ENCODE measurements around the gene CLDN7.

The CLDN7 gene

GRCh38 chr17:7290166-7290565 is 27.9 kb upstream of the CLDN7 start:
- no peaks in the 10 kb centered on the region for H3K36me3 ChIP-seq (ENCODE audit: insufficient read depth, low read length)
- H3K9ac ChIP-seq (ENCODE audit: low read length) = no peak overlapping the region
- H2AFZ ChIP-seq (ENCODE audit: low read length) = no peak overlapping the region
- H3K79me2 ChIP-seq (ENCODE audit: insufficient read depth, low read length) = no peaks in the 10 kb centered on the region
- H3K9me3 ChIP-seq (ENCODE audit: low read length) = no peaks in the 10 kb centered on the region
- H3F3A ChIP-seq (ENCODE audit: insufficient read depth, low read length) = no peaks in the 10 kb centered on the region
- H3K27me3 ChIP-seq (ENCODE audit: insufficient read depth, low read length) = peaks cover 12% of the 10 kb centered on the region
- no peak overlapping the region for H3K4me2 ChIP-seq (ENCODE audit: low read length)
- no peak for TF ChIP-seq EZH2 (IDR thresholded peaks at IDR 0.05; ENCODE audit: borderline replicate concordance, low read length)
- TF ChIP-seq CTCF (IDR thresholded peaks at IDR 0.05; ENCODE audit: low read length) = no peak
- H3K27ac ChIP-seq (ENCODE audit: low read depth, low read length, poor library complexity, severe bottlenecking) = no peak overlapping the region
- no peak overlapping the region for H3K4me3 ChIP-seq (ENCODE audit: low read depth, low read length, poor library complexity, severe bottlenecking)
- H3K9me2 ChIP-seq (ENCODE audit: low read depth, low read length) = no peaks in the 10 kb centered on the region
- H3K4me1 ChIP-seq (ENCODE audit: insufficient read depth, low read length, severe bottlenecking) = peaks cover 7% of the 10 kb centered on the region
- no peaks in the 10 kb centered on the region for H4K20me1 ChIP-seq (ENCODE audit: insufficient read depth, low read length)

DNA sequence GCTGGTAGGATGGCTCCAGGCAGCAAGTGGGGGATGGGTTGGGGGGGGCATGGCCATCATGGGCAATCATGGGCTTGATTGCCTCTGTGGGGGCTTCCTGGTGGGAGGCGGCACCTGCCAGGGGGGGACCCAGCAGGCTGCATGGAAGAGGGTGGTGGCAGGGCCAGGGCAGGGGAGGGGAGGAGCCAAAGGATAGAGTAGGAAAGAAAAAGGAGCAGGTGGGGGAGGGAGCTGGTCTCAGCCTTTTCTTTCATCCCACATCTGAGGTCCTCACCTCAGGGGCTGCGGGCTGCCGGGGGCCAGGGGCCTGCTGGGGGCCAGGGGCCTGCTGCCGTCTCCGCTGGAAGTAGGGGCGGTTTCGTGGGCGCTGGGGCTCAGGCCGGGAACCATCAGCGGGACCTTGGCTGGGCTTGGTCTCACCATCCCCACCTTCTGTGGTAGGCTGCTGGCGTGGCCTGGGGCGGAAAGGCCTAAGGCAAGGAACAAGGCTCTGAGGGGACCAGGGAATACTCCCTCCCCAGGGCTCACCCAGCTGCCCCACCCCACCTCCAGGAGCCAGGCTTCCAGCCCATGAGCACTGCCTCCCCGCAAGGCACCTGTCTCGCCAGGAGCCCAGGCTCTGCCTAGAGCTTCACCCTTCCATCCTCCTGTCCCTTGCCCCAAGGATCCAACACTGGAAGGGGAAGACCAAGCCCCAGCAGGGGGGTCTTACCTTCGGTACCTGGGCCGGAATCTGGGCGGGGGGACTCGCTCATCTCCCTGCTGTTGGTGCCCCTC is 27.2 kb upstream of the CLDN7 start:
- Histone ChIP-seq H3F3A (ENCODE audit: insufficient read depth, low read length) (no peaks in the 10 kb centered on the region), H3K4me3 (ENCODE audit: low read depth, low read length, poor library complexity, severe bottlenecking) (no peak overlapping the region), H3K9ac (ENCODE audit: low read length) (no peak overlapping the region), H3K36me3 (ENCODE audit: insufficient read depth, low read length) (no peaks in the 10 kb centered on the region), H4K20me1 (ENCODE audit: insufficient read depth, low read length) (no peaks in the 10 kb centered on the region), H3K4me2 (ENCODE audit: low read length) (no peak overlapping the region), H3K9me3 (ENCODE audit: low read length) (no peaks in the 10 kb centered on the region), H3K27me3 (ENCODE audit: insufficient read depth, low read length) (peaks cover 12% of the 10 kb centered on the region), H2AFZ (ENCODE audit: low read length) (no peak overlapping the region), H3K79me2 (ENCODE audit: insufficient read depth, low read length) (no peaks in the 10 kb centered on the region), H3K27ac (ENCODE audit: low read depth, low read length, poor library complexity, severe bottlenecking) (no peak overlapping the region), H3K4me1 (ENCODE audit: insufficient read depth, low read length, severe bottlenecking) (no peaks in the 10 kb centered on the region), H3K9me2 (ENCODE audit: low read depth, low read length) (no peaks in the 10 kb centered on the region)
- TF ChIP-seq EZH2 (IDR thresholded peaks at IDR 0.05; ENCODE audit: borderline replicate concordance, low read length) = no peak
- TF ChIP-seq CTCF (IDR thresholded peaks at IDR 0.05; ENCODE audit: low read length) = no peak

DNA sequence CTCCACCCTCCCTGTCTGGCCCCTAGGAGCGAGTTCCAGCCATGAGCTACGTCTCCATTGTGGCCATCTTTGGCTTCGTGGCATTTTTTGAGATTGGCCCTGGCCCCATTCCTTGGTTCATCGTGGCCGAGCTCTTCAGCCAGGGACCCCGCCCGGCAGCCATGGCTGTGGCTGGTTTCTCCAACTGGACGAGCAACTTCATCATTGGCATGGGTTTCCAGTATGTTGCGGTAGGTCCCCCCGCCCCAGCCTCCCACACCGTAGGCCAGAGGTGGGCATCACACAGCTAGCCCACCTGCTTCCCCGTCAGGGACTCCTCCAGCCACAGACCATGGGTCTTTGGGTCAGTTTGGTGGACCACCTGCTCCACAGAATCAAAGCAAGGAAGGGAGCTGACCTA is 23.4 kb upstream of the CLDN7 start:
- no peak overlapping the region for H3K9ac ChIP-seq (ENCODE audit: low read length)
- TF ChIP-seq CTCF (IDR thresholded peaks at IDR 0.05; ENCODE audit: low read length) (no peak), EZH2 (IDR thresholded peaks at IDR 0.05; ENCODE audit: borderline replicate concordance, low read length) (no peak)
- H3K4me3 ChIP-seq (ENCODE audit: low read depth, low read length, poor library complexity, severe bottlenecking) = no peak overlapping the region
- peaks cover 14% of the 10 kb centered on the region for H3K4me1 ChIP-seq (ENCODE audit: insufficient read depth, low read length, severe bottlenecking)
- peaks cover 12% of the 10 kb centered on the region for H3K27me3 ChIP-seq (ENCODE audit: insufficient read depth, low read length)
- H3K36me3 ChIP-seq (ENCODE audit: insufficient read depth, low read length) = no peaks in the 10 kb centered on the region
- H3K9me2 ChIP-seq (ENCODE audit: low read depth, low read length) = no peaks in the 10 kb centered on the region
- H3K79me2 ChIP-seq (ENCODE audit: insufficient read depth, low read length) = no peaks in the 10 kb centered on the region
- no peak overlapping the region for H3K4me2 ChIP-seq (ENCODE audit: low read length)
- no peaks in the 10 kb centered on the region for H3F3A ChIP-seq (ENCODE audit: insufficient read depth, low read length)
- H2AFZ ChIP-seq (ENCODE audit: low read length) = no peak overlapping the region
- H3K9me3 ChIP-seq (ENCODE audit: low read length) = no peaks in the 10 kb centered on the region
- no peaks in the 10 kb centered on the region for H4K20me1 ChIP-seq (ENCODE audit: insufficient read depth, low read length)
- no peak overlapping the region for H3K27ac ChIP-seq (ENCODE audit: low read depth, low read length, poor library complexity, severe bottlenecking)
